WTC11 (cell line): ENCODE data around the gene PYHIN1. TPM values are rescaled to one million over a fixed set of nuclear protein-coding genes. Genes with fewer than 3 reads are reported as not detected.

Source experiments
- ATAC-seq: fragments of 200-7000 bp; cut with Tn5 transposase; 2 replicates; pipeline ENCODE4 v1.10.0; 2021; ENCODE audit warnings: mild to moderate bottlenecking, moderate library complexity
- CTCF ChIA-PET: fragments of 300-600 bp; sonication (Branson Sonifier 250); formaldehyde crosslinking; loops from one replicate; lab custom pipeline; 2021; ENCODE audit warnings: antibody characterized with exemption; lab: Charles Lee
- POLR2A ChIA-PET: fragments of 350-600 bp; sonication (Branson Sonifier 250); formaldehyde crosslinking; loops from one replicate; lab custom pipeline; 2021; ENCODE audit warnings: antibody characterized with exemption; lab: Charles Lee
- DNase-seq: peaks from one replicate; pipeline ENCODE4 v3.0.0; 2021; ENCODE audit warnings: low spot score
- H3K27ac Mint-ChIP-seq: 2 replicates; pipeline ENCODE4 v1.8.0; 2021; ENCODE audit warnings: mixed read lengths
- H3K27me3 Mint-ChIP-seq: 2 replicates; pipeline ENCODE4 v1.8.0; 2021; ENCODE audit warnings: low read depth, mild to moderate bottlenecking, moderate library complexity, mixed read lengths
- H3K36me3 Mint-ChIP-seq: 2 replicates; pipeline ENCODE4 v1.8.0; 2021; ENCODE audit warnings: mixed read lengths
- H3K4me1 Mint-ChIP-seq: 2 replicates; pipeline ENCODE4 v1.8.0; 2022; ENCODE audit warnings: mixed read lengths
- H3K4me3 Mint-ChIP-seq: 2 replicates; pipeline ENCODE4 v1.8.0; 2021; ENCODE audit warnings: mild to moderate bottlenecking, moderate library complexity, mixed read lengths
- H3K9me3 Mint-ChIP-seq: 2 replicates; pipeline ENCODE4 v1.8.0; 2021; ENCODE audit warnings: mixed read lengths
- AFF4 ChIP-seq: sonication (generic); formaldehyde crosslinking; IDR thresholded peaks from 2 replicates; pipeline ENCODE4 v1.8.1; 2023; ENCODE audit warnings: mild to moderate bottlenecking, missing genetic modification reagents, borderline replicate concordance
- E2F1 ChIP-seq: sonication (generic); formaldehyde crosslinking; IDR thresholded peaks from 2 replicates; pipeline ENCODE4 v1.8.0; 2022; ENCODE audit warnings: mild to moderate bottlenecking, missing genetic modification reagents
- FOXP4 ChIP-seq: sonication (generic); formaldehyde crosslinking; IDR thresholded peaks from 2 replicates; pipeline ENCODE4 v1.8.0; 2022; ENCODE audit warnings: mild to moderate bottlenecking, missing genetic modification reagents
- HMGXB4 ChIP-seq: sonication (generic); formaldehyde crosslinking; IDR thresholded peaks from 2 replicates; pipeline ENCODE4 v1.8.1; 2023; ENCODE audit warnings: mild to moderate bottlenecking, moderate library complexity, missing genetic modification reagents
- IRF2 ChIP-seq: sonication (generic); formaldehyde crosslinking; IDR thresholded peaks from 2 replicates; pipeline ENCODE4 v1.8.0; 2022; ENCODE audit warnings: low read depth, missing genetic modification reagents, borderline replicate concordance
- MAX ChIP-seq: sonication (generic); formaldehyde crosslinking; IDR thresholded peaks from 2 replicates; pipeline ENCODE4 v1.8.0; 2022; ENCODE audit warnings: mild to moderate bottlenecking, missing genetic modification reagents
- NFATC4 ChIP-seq: fragments of 250-450 bp; sonication (Bioruptor Pico); IDR thresholded peaks from 2 replicates; pipeline ENCODE4 v1.9.0; 2021; ENCODE audit warnings: mild to moderate bottlenecking
- ZNF281 ChIP-seq: sonication (generic); formaldehyde crosslinking; IDR thresholded peaks from 2 replicates; pipeline ENCODE4 v1.8.0; 2023; ENCODE audit warnings: mild to moderate bottlenecking, missing genetic modification reagents
- ZNF396 ChIP-seq: fragments of 250-450 bp; sonication (Bioruptor Pico); IDR thresholded peaks from 2 replicates; pipeline ENCODE4 v1.8.0; 2021; ENCODE audit warnings: mild to moderate bottlenecking, moderate library complexity, borderline replicate concordance
- ZNF671 ChIP-seq: fragments of 250-450 bp; sonication (Bioruptor Pico); IDR thresholded peaks from 2 replicates; pipeline ENCODE4 v1.8.0; 2021; ENCODE audit warnings: mild to moderate bottlenecking
- ZSCAN18 ChIP-seq: fragments of 250-450 bp; sonication (Bioruptor Pico); IDR thresholded peaks from 2 replicates; pipeline ENCODE4 v2.1.2; 2022; ENCODE audit warnings: mild to moderate bottlenecking, moderate library complexity
- total RNA-seq: library from RNA; stranded (reverse); gene quantifications from 3 replicates; pipeline ENCODE4 v1.2.3, GENCODE V29; 2021

PYHIN1 gene
- total RNA-seq, 1 experiment from 2014 or later: not detected

- no peak for TF ChIP-seq ZSCAN18 (CRISPR knock-in tag)
- no peak for TF ChIP-seq AFF4 (CRISPR knock-in tag)
- no peak for TF ChIP-seq HMGXB4
Observed at GRCh38 chr1:158999316-159000069, 68.1 kb downstream of the PYHIN1 start (continued).

- ChIA-PET POLR2A (interaction anchor here (0.6 kb wide), 1 partner anchor 210 kb away, joined by 6 read pairs; no protein-coding TSS in a partner anchor), CTCF (interaction anchor here (0.6 to 1.5 kb wide), 7 partner anchors 57 to 796 kb away, joined by 3 to 12 read pairs (median 4); no protein-coding TSS in a partner anchor)
- DNase-seq (no peak), ATAC-seq (peak; percentile 15)
- TF ChIP-seq MAX (CRISPR knock-in tag) (peak; percentile 16; the same call in 1 of the 2 replicates), HMGXB4 (no peak), IRF2 (CRISPR knock-in tag) (no peak), E2F1 (CRISPR knock-in tag) (no peak), NFATC4 (no peak)
- peaks cover 15% of the 10 kb centered on the region for H3K27me3 Mint-ChIP-seq
- H3K4me1 Mint-ChIP-seq: peaks cover 34% of the 10 kb centered on the region
- H3K27ac Mint-ChIP-seq: peak overlapping the region; percentile 95
- peak overlapping the region; percentile 74 for H3K4me3 Mint-ChIP-seq
- no peaks in the 10 kb centered on the region for H3K36me3 Mint-ChIP-seq
- H3K9me3 Mint-ChIP-seq: peaks cover 6% of the 10 kb centered on the region
Observed at GRCh38 chr1:159000070-159000409, 68.7 kb downstream of the PYHIN1 start.

GRCh38 chr1:159000625-159001024, 69.3 kb downstream of the PYHIN1 start:
- ChIA-PET POLR2A (no interaction called here), CTCF (interaction anchor here (1.5 kb wide), 1 partner anchor 207 kb away, joined by 12 read pairs; no protein-coding TSS in a partner anchor)
- Mint-ChIP-seq H3K27me3 (peaks cover 20% of the 10 kb centered on the region), H3K9me3 (peaks cover under 1% of the 10 kb centered on the region; the same call in 1 of the 2 replicates), H3K4me1 (peaks cover 40% of the 10 kb centered on the region), H3K36me3 (no peaks in the 10 kb centered on the region), H3K4me3 (peak overlapping the region; percentile 74), H3K27ac (0 out of 2 replicates have a peak overlapping the region, but pooled peaks have one; percentile 34)
- ATAC-seq (peak; percentile 46), DNase-seq (peak; percentile 22)
- TF ChIP-seq FOXP4 (CRISPR knock-in tag) (no peak), ZNF671 (CRISPR knock-in tag) (no peak), ZNF281 (CRISPR knock-in tag) (no peak), ZNF396 (CRISPR knock-in tag) (no peak)
